ENCODE results near the gene DFFA. TPM values are rescaled to one million over a fixed set of nuclear protein-coding genes. Genes with fewer than 3 reads are reported as not detected.
"Not testable (repeated sequence)": the region's sequence is repeated elsewhere in the genome, so short reads cannot be mapped to it uniquely, and the experiment has no call there.

DFFA gene
- total RNA-seq, 2 donors from 2014 or later = 14.8 to 16.4 TPM

DNA sequence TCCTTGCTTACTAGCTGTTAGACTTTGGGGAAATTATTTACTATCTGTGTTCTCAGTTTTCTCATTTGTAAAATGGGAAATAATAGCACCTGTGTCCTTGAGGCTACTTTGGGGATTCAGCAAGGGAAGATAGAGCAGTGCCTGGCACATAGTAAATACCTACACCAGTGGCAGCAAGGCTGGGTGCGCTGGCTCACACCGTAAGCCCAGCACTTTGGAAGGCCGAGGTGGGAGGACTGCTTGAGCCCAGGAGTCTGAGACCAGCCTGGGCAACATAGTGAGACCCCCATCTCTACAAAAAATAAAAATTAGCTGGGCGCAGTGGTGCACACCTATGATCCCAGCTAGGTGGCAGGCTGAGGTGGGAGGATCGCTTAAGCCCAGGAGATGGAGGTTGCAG, 50.7 kb downstream of the DFFA start:
- DNase-seq (ENCODE audit: low spot score) = no peak
- peaks cover 36% of the 10 kb centered on the region for H3K36me3 ChIP-seq

DNA sequence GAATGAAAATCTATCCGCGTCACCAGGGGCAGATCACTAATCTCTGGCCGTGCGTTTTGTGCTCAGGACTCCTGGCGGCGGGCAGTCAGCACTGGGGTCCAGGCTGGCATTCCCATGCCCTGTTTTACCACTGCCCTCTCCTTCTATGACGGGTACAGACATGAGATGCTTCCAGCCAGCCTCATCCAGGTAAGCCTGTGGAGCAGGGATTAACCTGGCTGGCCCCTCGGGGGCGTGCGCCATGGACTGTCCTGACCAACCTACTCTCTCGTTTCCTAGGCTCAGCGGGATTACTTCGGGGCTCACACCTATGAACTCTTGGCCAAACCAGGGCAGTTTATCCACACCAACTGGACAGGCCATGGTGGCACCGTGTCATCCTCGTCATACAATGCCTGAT, 53.0 kb downstream of the DFFA start:
- ATAC-seq (ENCODE audit: insufficient number of reproducible peaks, low FRiP score, low read depth) = no peak
- Histone ChIP-seq H3K4me3 (no peak overlapping the region), H3K36me3 (peaks cover 44% of the 10 kb centered on the region), H3K9me3 (no peaks in the 10 kb centered on the region), H3K27me3 (replicated peaks; ENCODE audit: insufficient read depth) (no peaks in the 10 kb centered on the region), H3K27ac (no peak overlapping the region), H3K4me1 (ENCODE audit: control insufficient read depth in 1 of 2, low read depth in 2 of 2) (no peaks in the 10 kb centered on the region)
- TF ChIP-seq, protein P1, sequence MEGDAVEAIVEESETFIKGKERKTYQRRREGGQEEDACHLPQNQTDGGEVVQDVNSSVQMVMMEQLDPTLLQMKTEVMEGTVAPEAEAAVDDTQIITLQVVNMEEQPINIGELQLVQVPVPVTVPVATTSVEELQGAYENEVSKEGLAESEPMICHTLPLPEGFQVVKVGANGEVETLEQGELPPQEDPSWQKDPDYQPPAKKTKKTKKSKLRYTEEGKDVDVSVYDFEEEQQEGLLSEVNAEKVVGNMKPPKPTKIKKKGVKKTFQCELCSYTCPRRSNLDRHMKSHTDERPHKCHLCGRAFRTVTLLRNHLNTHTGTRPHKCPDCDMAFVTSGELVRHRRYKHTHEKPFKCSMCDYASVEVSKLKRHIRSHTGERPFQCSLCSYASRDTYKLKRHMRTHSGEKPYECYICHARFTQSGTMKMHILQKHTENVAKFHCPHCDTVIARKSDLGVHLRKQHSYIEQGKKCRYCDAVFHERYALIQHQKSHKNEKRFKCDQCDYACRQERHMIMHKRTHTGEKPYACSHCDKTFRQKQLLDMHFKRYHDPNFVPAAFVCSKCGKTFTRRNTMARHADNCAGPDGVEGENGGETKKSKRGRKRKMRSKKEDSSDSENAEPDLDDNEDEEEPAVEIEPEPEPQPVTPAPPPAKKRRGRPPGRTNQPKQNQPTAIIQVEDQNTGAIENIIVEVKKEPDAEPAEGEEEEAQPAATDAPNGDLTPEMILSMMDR (IDR thresholded peaks at IDR 0.05) = no peak
- DNase-seq (ENCODE audit: low spot score) = no peak

More for the DNA sequence above, 50.7 kb downstream of the DFFA start:
- Histone ChIP-seq H3K27me3 (replicated peaks; ENCODE audit: insufficient read depth) (no peaks in the 10 kb centered on the region), H3K9me3 (no peaks in the 10 kb centered on the region), H3K4me1 (ENCODE audit: control insufficient read depth in 1 of 2, low read depth in 2 of 2) (no peaks in the 10 kb centered on the region), H3K27ac (no peak overlapping the region), H3K4me3 (no peak overlapping the region)
- no peak for ATAC-seq (ENCODE audit: insufficient number of reproducible peaks, low FRiP score, low read depth)
- TF ChIP-seq, protein P1 (IDR thresholded peaks at IDR 0.05) = no peak

DNA sequence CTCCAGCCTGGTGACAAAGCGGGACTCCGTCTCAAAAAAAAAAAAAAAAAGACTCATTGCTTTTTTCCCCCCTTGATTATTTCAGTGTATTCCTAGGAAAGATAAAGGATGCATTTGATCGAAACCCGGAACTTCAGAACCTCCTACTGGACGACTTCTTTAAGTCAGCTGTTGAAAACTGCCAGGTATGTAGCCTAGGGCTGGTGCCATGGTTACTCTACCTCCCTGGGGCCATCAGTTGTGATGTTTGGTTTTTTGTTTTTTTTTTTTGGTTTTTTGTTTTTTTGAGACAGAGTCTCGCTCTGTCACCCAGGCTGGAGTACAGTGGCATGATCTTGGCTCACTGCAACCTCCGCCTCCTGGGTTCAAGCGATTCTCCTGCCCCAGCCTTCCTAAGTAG, 53.6 kb downstream of the DFFA start:
- H3K4me3 ChIP-seq; H3K9me3 ChIP-seq; H3K4me1 ChIP-seq (ENCODE audit: control insufficient read depth in 1 of 2, low read depth in 2 of 2); H3K27me3 ChIP-seq (replicated peaks; ENCODE audit: insufficient read depth); H3K27ac ChIP-seq; DNase-seq (ENCODE audit: low spot score); ATAC-seq (ENCODE audit: insufficient number of reproducible peaks, low FRiP score, low read depth): not testable (repeated sequence)
- H3K36me3 ChIP-seq = peaks cover 48% of the 10 kb centered on the region

DNA sequence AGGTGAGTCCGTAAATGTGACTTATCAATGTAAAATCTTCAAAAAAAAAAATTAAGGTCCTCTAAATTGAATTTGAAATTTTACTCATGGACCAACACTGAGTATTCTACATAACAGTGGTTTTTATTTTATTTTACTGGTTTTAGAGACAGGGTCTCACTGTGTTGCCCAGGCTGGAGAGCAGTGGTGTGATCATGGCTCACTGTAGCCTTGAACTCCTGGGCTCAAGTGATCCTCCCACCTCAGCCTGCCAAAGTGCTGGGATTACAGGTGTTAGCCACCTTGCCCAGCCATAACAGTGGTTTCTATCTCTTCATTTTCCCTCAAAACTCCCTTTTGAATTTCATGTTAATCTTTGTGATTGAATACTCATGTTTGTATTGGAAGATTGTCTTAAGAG, 56.4 kb downstream of the DFFA start:
- H3K4me3 ChIP-seq; ATAC-seq (ENCODE audit: insufficient number of reproducible peaks, low FRiP score, low read depth); H3K9me3 ChIP-seq; H3K27me3 ChIP-seq (replicated peaks; ENCODE audit: insufficient read depth); DNase-seq (ENCODE audit: low spot score); H3K4me1 ChIP-seq (ENCODE audit: control insufficient read depth in 1 of 2, low read depth in 2 of 2): not testable (repeated sequence)
- H3K27ac ChIP-seq = peak overlapping the region in 1 of 2 donors; percentile 43
- H3K36me3 ChIP-seq = peaks cover 65% of the 10 kb centered on the region

DNA sequence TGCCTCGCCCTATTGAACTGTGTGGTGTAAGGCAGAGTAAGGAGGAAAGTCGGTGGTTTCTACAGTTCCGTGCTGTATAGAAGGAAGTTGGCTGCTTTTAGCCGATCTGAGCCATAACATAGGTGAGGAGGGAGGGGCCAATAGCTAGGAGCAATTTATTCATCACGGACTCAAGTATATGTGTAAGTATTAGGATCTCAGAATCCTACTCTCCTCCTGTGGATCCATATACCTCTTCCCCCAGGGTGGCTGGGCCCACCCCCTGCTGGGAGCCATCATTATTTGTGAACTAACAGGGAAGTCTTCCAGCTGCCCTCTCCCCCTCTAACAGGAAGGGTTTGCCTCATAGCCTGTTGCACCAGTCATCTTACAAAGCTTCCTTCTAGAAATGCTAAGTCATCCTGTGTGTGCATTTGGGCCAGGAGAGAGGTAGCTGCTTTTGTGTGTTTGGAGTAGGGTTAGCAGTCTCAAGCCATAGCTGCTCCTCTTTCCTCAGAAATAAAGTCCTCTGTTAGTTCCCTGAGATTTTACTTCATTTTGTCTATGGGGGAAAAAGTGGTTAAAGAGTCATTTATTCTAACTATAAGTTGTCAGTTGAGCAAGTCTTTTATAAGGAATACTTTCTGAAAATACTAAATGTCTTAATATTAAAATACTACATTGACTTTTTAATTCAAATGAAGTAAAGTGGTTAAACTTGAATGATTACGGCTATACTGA, 57.0 kb downstream of the DFFA start:
- no peaks in the 10 kb centered on the region for H3K4me1 ChIP-seq (ENCODE audit: control insufficient read depth in 1 of 2, low read depth in 2 of 2)
- no peak overlapping the region for H3K4me3 ChIP-seq
- no peaks in the 10 kb centered on the region for H3K9me3 ChIP-seq
- ATAC-seq (ENCODE audit: insufficient number of reproducible peaks, low FRiP score, low read depth) (no peak), DNase-seq (ENCODE audit: low spot score) (no peak)
- TF ChIP-seq, protein P1 (IDR thresholded peaks at IDR 0.05) = no peak
- H3K27me3 ChIP-seq (replicated peaks; ENCODE audit: insufficient read depth) = no peaks in the 10 kb centered on the region
- peak overlapping the region in 1 of 2 donors; percentile 43 for H3K27ac ChIP-seq
- peaks cover 60% of the 10 kb centered on the region for H3K36me3 ChIP-seq

DNA sequence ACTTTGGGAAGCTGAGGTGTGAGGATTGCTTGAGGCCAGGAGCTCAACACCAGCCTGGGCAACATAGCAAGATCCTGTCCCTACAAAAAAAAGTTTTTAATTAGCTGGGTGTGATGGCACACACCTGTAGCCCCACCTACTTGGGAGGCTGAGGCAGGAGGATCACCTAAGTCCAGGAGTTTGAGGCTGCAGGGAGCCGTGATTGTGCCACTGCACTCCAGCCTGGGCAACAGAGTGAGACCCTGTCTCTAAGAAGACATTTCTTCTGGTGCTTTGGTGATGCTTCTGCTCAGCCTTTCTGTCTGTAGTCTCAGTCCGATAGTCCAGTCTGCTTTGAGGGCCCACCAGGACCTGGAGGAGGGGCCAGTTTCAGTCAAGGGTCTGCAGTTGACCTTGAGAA, 65.1 kb downstream of the DFFA start:
- peaks cover 59% of the 10 kb centered on the region for H3K36me3 ChIP-seq
- no peaks in the 10 kb centered on the region for H3K27me3 ChIP-seq (replicated peaks; ENCODE audit: insufficient read depth)
- no peaks in the 10 kb centered on the region for H3K4me1 ChIP-seq (ENCODE audit: control insufficient read depth in 1 of 2, low read depth in 2 of 2)
- H3K27ac ChIP-seq = no peak overlapping the region
- TF ChIP-seq, protein P1 (IDR thresholded peaks at IDR 0.05) = no peak
- no peaks in the 10 kb centered on the region for H3K9me3 ChIP-seq
- no peak overlapping the region for H3K4me3 ChIP-seq
- ATAC-seq (ENCODE audit: insufficient number of reproducible peaks, low FRiP score, low read depth) = no peak
- no peak for DNase-seq (ENCODE audit: low spot score)

Other genes starting within 250 kb of the DFFA start
- gene PGD, start 73.5 kb downstream of the DFFA start, total RNA-seq = 10 to 100 TPM; 48.9 to 63.6 TPM
- 10 to 100 TPM in 1 of 2 donors, 1 to 10 TPM in 1; 6.4 to 10.4 TPM for gene CENPS, start 42.1 kb downstream of the DFFA start, total RNA-seq
- gene CORT, start 22.5 kb downstream of the DFFA start, total RNA-seq = not detected
- gene PEX14, start 2.4 kb upstream of the DFFA start, total RNA-seq = 10 to 100 TPM; 11.5 to 22.6 TPM

All from thoracic aorta (tissue), 2 donors.